GM23338 (cell line): ENCODE results near the gene TMEM63A. TPM values are rescaled to one million over a fixed set of nuclear protein-coding genes. Genes with fewer than 3 reads are reported as not detected.

ENCODE experiments used
- ATAC-seq: fragments of 200-7000 bp; cut with Tn5 transposase; 3 replicates; pipeline ENCODE4 v1.9.1; 2020
- DNase-seq: peaks from one replicate; pipeline ENCODE4 v3.0.0-alpha.2; 2015; ENCODE audit warnings: low spot score
- H2AFZ ChIP-seq: fragments of 200-600 bp; sonication (generic); 2 replicates; pipeline ENCODE4 v1.8.0; 2016; ENCODE audit warnings: antibody characterized with exemption, mild to moderate bottlenecking, moderate library complexity
- H3F3A ChIP-seq: fragments of 200-600 bp; sonication (generic); replicated peaks from 2 replicates; pipeline ENCODE4 v1.8.0; 2017; ENCODE audit warnings: antibody characterized with exemption, mixed run types, low read depth
- H3K27ac ChIP-seq: fragments of 200-600 bp; sonication (generic); 2 replicates; pipeline ENCODE4 v1.6.1; 2016; ENCODE audit warnings: low read depth
- H3K27me3 ChIP-seq: fragments of 200-600 bp; sonication (generic); 2 replicates; pipeline ENCODE4 v1.8.0; 2016; ENCODE audit warnings: mild to moderate bottlenecking, mixed run types, moderate library complexity; ENCODE audit not compliant: insufficient read depth
- H3K36me3 ChIP-seq: fragments of 200-600 bp; sonication (generic); 2 replicates; pipeline ENCODE4 v1.8.0; 2016; ENCODE audit warnings: mild to moderate bottlenecking; ENCODE audit not compliant: insufficient read depth
- H3K4me1 ChIP-seq: fragments of 200-600 bp; sonication (generic); 2 replicates; pipeline ENCODE4 v1.8.0; 2016; ENCODE audit warnings: mild to moderate bottlenecking, moderate library complexity; ENCODE audit not compliant: insufficient read depth
- H3K4me2 ChIP-seq: fragments of 200-600 bp; sonication (generic); 2 replicates; pipeline ENCODE4 v1.7.1; 2017; ENCODE audit warnings: mixed run types
- H3K4me3 ChIP-seq: fragments of 200-600 bp; sonication (generic); 2 replicates; pipeline ENCODE4 v1.6.1; 2016; ENCODE audit warnings: mixed run types
- H3K79me2 ChIP-seq: fragments of 200-600 bp; sonication (generic); replicated peaks from 2 replicates; pipeline ENCODE4 v1.8.0; 2017; ENCODE audit warnings: mild to moderate bottlenecking; ENCODE audit not compliant: insufficient read depth
- H3K9me2 ChIP-seq: fragments of 200-600 bp; sonication (generic); 2 replicates; pipeline ENCODE4 v1.8.0; 2017; ENCODE audit not compliant: insufficient read depth
- H4K20me1 ChIP-seq: fragments of 200-600 bp; sonication (generic); replicated peaks from 2 replicates; pipeline ENCODE4 v1.8.0; 2017; ENCODE audit warnings: mild to moderate bottlenecking; ENCODE audit not compliant: insufficient read depth
- H3K27ac Mint-ChIP-seq: 2 replicates; pipeline ENCODE4 v1.8.0; 2020; ENCODE audit warnings: inconsistent platforms, mild to moderate bottlenecking, moderate library complexity, mixed read lengths
- H3K27me3 Mint-ChIP-seq: 3 replicates; pipeline ENCODE4 v1.8.0; 2022; ENCODE audit warnings: low read depth, mild to moderate bottlenecking, moderate library complexity, mixed read lengths, inconsistent platforms; ENCODE audit not compliant: insufficient read depth, poor library complexity
- H3K36me3 Mint-ChIP-seq: 3 replicates; pipeline ENCODE4 v1.8.0; 2021; ENCODE audit warnings: low read depth, mild to moderate bottlenecking, inconsistent platforms, moderate library complexity, mixed read lengths
- H3K4me1 Mint-ChIP-seq: 3 replicates; pipeline ENCODE4 v1.8.0; 2020; ENCODE audit warnings: mild to moderate bottlenecking, inconsistent platforms, mixed read lengths
- H3K4me3 Mint-ChIP-seq: 3 replicates; pipeline ENCODE4 v1.8.0; 2021; ENCODE audit warnings: moderate library complexity, mild to moderate bottlenecking, inconsistent platforms, mixed read lengths
- H3K9me3 Mint-ChIP-seq: 3 replicates; pipeline ENCODE4 v1.8.0; 2020; ENCODE audit warnings: moderate library complexity, mild to moderate bottlenecking, inconsistent platforms, mixed read lengths
- CREB1 ChIP-seq: fragments of 250-450 bp; sonication (Bioruptor Pico); IDR thresholded peaks from 2 replicates; pipeline ENCODE4 v1.5.0; 2020; ENCODE audit warnings: low read depth, mild to moderate bottlenecking, moderate library complexity
- EZH2 ChIP-seq: fragments of 200-600 bp; sonication (generic); IDR thresholded peaks from one replicate; pipeline ENCODE4 v1.8.0; 2017; ENCODE audit warnings: antibody characterized with exemption, mild to moderate bottlenecking, low read depth; ENCODE audit not compliant: unreplicated experiment
- NANOG ChIP-seq: IDR thresholded peaks from 2 replicates; pipeline ENCODE4 v1.6.1; 2016; ENCODE audit warnings: antibody characterized with exemption, borderline replicate concordance
- POLR2AphosphoS5 ChIP-seq: IDR thresholded peaks from 2 replicates; pipeline ENCODE4 v1.6.1; 2016; ENCODE audit warnings: antibody characterized with exemption, low read depth
- STAT1 ChIP-seq: IDR thresholded peaks from one replicate; pipeline ENCODE4 v1.6.1; 2016; ENCODE audit warnings: antibody characterized with exemption; ENCODE audit not compliant: unreplicated experiment
- ZNF114 ChIP-seq: fragments of 250-450 bp; sonication (Bioruptor Pico); IDR thresholded peaks from 2 replicates; pipeline ENCODE4 v1.5.0; 2020; ENCODE audit warnings: mild to moderate bottlenecking, moderate library complexity
- ZNF331 ChIP-seq: fragments of 250-450 bp; sonication (Bioruptor Pico); IDR thresholded peaks from 2 replicates; pipeline ENCODE4 v1.5.0; 2020; ENCODE audit warnings: low read depth, mild to moderate bottlenecking, moderate library complexity
- polyA plus RNA-seq: library from polyadenylated mRNA; unstranded; fragments of >200 nt; fragmentation: Nextera tagmentation; extraction: Ambion mirVana; gene quantifications from 2 replicates; pipeline ENCODE4 v1.2.1, GENCODE V29; 2016
- total RNA-seq: library from RNA; depleted of rRNA; stranded (reverse); fragments of >200 nt; shearing (Covaris generic); gene quantifications from 2 replicates; pipeline ENCODE4 v1.2.3, GENCODE V29; 2014
- TF ChIP-seq, protein P1 (sequence below), 2 experiments: fragments of 200-600 bp in 1 of 2; sonication (generic) in 1 of 2; conservative IDR thresholded peaks; 2 replicates each; pipeline versions ENCODE4 v1.5.1 to v1.6.1; 2016 to 2017; ENCODE audit warnings: antibody characterized with exemption in 2 of 2, low read depth in 2 of 2, mild to moderate bottlenecking in 2 of 2, moderate library complexity in 1 of 2
- TF ChIP-seq, protein P2 (sequence below): IDR thresholded peaks from 2 replicates; pipeline ENCODE4 v1.6.1; 2016; ENCODE audit warnings: antibody characterized with exemption
- TF ChIP-seq, protein P3 (sequence below): IDR thresholded peaks from one replicate; pipeline ENCODE4 v1.6.1; 2018; ENCODE audit warnings: antibody characterized with exemption; ENCODE audit not compliant: unreplicated experiment

Gene TMEM63A
- total and polyA plus RNA-seq, 2 experiments from 2014 or later, result 31.7 to 76.9 TPM

DNA sequence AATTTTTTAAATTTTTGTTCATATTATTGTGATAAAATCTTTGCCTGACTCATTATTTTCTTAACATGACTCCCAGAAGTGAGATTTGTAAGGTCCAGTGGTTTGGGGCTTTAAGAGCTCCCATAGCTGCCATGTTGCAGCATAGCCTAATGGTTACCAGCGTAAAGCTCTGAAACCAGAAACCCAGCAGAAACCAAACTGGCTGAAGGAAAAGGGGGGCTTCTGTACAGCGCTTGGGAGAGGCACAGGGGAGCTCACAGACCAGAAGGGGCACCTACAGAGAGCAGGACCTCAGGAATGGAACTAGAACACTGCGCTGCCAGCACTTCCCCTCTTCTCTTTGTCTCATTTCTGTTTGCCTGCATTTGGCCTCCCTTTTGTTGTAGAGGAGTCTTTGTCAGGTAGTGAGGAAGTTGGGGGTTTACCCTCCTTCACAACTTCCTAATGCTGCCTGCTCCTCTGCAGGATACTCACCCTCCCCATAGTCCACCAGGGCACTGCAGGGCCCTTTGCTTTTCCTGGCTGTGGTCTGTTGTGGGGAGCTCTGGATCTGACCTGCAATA, 44.5 kb upstream of the TMEM63A start:
- peak overlapping the region; percentile 59; the same call in 1 of the 2 replicates for H3K27ac Mint-ChIP-seq
- no peaks in the 10 kb centered on the region for H3K9me3 Mint-ChIP-seq
- TF ChIP-seq ZNF114 (CRISPR knock-in tag) (no peak), POLR2AphosphoS5 (no peak), CREB1 (CRISPR knock-in tag) (no peak), STAT1 (no peak), NANOG (no peak), EZH2 (no peak), ZNF331 (no peak)
- TF ChIP-seq, protein P1, sequence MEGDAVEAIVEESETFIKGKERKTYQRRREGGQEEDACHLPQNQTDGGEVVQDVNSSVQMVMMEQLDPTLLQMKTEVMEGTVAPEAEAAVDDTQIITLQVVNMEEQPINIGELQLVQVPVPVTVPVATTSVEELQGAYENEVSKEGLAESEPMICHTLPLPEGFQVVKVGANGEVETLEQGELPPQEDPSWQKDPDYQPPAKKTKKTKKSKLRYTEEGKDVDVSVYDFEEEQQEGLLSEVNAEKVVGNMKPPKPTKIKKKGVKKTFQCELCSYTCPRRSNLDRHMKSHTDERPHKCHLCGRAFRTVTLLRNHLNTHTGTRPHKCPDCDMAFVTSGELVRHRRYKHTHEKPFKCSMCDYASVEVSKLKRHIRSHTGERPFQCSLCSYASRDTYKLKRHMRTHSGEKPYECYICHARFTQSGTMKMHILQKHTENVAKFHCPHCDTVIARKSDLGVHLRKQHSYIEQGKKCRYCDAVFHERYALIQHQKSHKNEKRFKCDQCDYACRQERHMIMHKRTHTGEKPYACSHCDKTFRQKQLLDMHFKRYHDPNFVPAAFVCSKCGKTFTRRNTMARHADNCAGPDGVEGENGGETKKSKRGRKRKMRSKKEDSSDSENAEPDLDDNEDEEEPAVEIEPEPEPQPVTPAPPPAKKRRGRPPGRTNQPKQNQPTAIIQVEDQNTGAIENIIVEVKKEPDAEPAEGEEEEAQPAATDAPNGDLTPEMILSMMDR (conservative IDR thresholded peaks at IDR 0.05; ENCODE audit: low read depth in 2 of 2), result no peak
- TF ChIP-seq, protein P2, sequence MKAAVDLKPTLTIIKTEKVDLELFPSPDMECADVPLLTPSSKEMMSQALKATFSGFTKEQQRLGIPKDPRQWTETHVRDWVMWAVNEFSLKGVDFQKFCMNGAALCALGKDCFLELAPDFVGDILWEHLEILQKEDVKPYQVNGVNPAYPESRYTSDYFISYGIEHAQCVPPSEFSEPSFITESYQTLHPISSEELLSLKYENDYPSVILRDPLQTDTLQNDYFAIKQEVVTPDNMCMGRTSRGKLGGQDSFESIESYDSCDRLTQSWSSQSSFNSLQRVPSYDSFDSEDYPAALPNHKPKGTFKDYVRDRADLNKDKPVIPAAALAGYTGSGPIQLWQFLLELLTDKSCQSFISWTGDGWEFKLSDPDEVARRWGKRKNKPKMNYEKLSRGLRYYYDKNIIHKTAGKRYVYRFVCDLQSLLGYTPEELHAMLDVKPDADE, result no peak
- TF ChIP-seq, protein P3, sequence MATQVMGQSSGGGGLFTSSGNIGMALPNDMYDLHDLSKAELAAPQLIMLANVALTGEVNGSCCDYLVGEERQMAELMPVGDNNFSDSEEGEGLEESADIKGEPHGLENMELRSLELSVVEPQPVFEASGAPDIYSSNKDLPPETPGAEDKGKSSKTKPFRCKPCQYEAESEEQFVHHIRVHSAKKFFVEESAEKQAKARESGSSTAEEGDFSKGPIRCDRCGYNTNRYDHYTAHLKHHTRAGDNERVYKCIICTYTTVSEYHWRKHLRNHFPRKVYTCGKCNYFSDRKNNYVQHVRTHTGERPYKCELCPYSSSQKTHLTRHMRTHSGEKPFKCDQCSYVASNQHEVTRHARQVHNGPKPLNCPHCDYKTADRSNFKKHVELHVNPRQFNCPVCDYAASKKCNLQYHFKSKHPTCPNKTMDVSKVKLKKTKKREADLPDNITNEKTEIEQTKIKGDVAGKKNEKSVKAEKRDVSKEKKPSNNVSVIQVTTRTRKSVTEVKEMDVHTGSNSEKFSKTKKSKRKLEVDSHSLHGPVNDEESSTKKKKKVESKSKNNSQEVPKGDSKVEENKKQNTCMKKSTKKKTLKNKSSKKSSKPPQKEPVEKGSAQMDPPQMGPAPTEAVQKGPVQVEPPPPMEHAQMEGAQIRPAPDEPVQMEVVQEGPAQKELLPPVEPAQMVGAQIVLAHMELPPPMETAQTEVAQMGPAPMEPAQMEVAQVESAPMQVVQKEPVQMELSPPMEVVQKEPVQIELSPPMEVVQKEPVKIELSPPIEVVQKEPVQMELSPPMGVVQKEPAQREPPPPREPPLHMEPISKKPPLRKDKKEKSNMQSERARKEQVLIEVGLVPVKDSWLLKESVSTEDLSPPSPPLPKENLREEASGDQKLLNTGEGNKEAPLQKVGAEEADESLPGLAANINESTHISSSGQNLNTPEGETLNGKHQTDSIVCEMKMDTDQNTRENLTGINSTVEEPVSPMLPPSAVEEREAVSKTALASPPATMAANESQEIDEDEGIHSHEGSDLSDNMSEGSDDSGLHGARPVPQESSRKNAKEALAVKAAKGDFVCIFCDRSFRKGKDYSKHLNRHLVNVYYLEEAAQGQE, result no peak
- H3K4me3 ChIP-seq, result no peak overlapping the region
- DNase-seq, result no peak
- H4K20me1 ChIP-seq, result peaks cover 13% of the 10 kb centered on the region; the same call in 1 of the 2 replicates
- peaks cover 13% of the 10 kb centered on the region for H3K27me3 Mint-ChIP-seq
- H3K4me2 ChIP-seq, result no peak overlapping the region
- peaks cover 14% of the 10 kb centered on the region; the same call in 1 of the 2 replicates for H3K36me3 ChIP-seq
- no peaks in the 10 kb centered on the region for H3K27me3 ChIP-seq
- peaks cover 16% of the 10 kb centered on the region for H3K36me3 Mint-ChIP-seq
- no peaks in the 10 kb centered on the region for H3K9me2 ChIP-seq
- peaks cover 20% of the 10 kb centered on the region for H3K4me1 Mint-ChIP-seq
- ATAC-seq, result no peak
- no peak overlapping the region for H3K4me3 Mint-ChIP-seq
- H3K27ac ChIP-seq, result no peak overlapping the region
- H3F3A ChIP-seq, result peaks cover 11% of the 10 kb centered on the region
- H3K79me2 ChIP-seq, result peaks cover 22% of the 10 kb centered on the region
- H3K4me1 ChIP-seq, result peaks cover 24% of the 10 kb centered on the region
- H2AFZ ChIP-seq, result peak overlapping the region; percentile 87
